Measurements from ENCODE around the gene SLC26A2.

DNA sequence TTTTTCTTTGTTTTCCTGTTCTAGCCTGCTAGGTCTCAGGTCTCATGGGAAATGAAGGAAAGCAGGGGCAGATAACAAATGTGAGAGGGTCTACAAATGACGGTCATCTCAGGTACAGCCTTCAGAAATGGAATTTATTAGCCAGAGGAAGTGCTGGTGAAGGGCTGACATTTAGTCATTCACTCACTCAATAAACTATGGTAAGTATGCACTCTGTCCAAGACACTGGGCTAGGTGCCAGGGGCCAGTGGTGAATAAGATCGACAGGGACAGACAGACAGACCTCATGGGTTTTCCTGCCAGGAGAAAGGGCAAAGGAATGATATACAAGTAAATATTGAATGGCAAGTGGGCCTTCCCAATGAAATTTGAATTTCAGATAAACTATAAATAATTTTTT is 22.3 kb upstream of the SLC26A2 start:
- no peak for TF ChIP-seq YY1 (IDR thresholded peaks at IDR 0.05; ENCODE audit: insufficient read depth, insufficient read length)
- no peak for TF ChIP-seq ZNF274 (IDR thresholded peaks at IDR 0.05; ENCODE audit: low read depth, low read length)
